ENCODE results near the gene UBAC2. TPM values are rescaled to one million over a fixed set of nuclear protein-coding genes. Genes with fewer than 3 reads are reported as not detected.

Gene UBAC2
- polyA plus RNA-seq, 3 donors, result 59.6 to 113 (median 96.7) TPM

- Histone ChIP-seq H4K20me1 (ENCODE audit: insufficient read depth, low read length) (peaks cover 10% of the 10 kb centered on the region), H3K4me2 (replicated peaks; ENCODE audit: extremely low read depth, low read length, poor library complexity, severe bottlenecking) (peak overlapping the region; percentile 27)
Measured at GRCh38 chr13:99227331-99227900, 26.8 kb downstream of the UBAC2 start.

More at GRCh38 chr13:99227331-99227900, 26.8 kb downstream of the UBAC2 start:
- WGBS (ENCODE audit: insufficient coverage), result 88% methylated on average over 5 of the region's 6 CpGs
- intact Hi-C loops (cut with micrococcal nuclease), result loop anchor here (5.0 to 10.0 kb wide), 2 partner anchors 35 to 653 kb away; partner anchors contain the start of gene STK24 (in 1 of the 2)
- H3K4me1 ChIP-seq (ENCODE audit: control insufficient read depth in 1 of 2, insufficient read depth in 2 of 2, low read length in 2 of 2), result peaks cover 85 to 100% of the 10 kb centered on the region in 2 donors
- no peaks in the 10 kb centered on the region for H3K27me3 ChIP-seq (ENCODE audit: control insufficient read depth in 2 of 2, insufficient read depth in 2 of 2, low read length in 2 of 2)
- H3K9me3 ChIP-seq (replicated peaks in 1 of 2; ENCODE audit: control insufficient read depth in 1 of 2, insufficient read depth in 1 of 2, low read length in 2 of 2), result no peaks in the 10 kb centered on the region
- H2AFZ ChIP-seq (ENCODE audit: insufficient read depth, low read depth, low read length, poor library complexity, severe bottlenecking), result no peak overlapping the region
- peak overlapping the region in 1 of 3 experiments; percentile 9 for H3K4me3 ChIP-seq (replicated peaks in 1 of 3; ENCODE audit: low read depth in 2 of 3, low read length in 3 of 3)
- peak overlapping the region; percentile 65 to 88 for H3K27ac ChIP-seq (ENCODE audit: low read depth in 1 of 2, low read length in 2 of 2)
- peak overlapping the region in 1 of 2 donors; percentile 5 for H3K4me3 Mint-ChIP-seq
- peak overlapping the region; percentile 22 for H3K9ac ChIP-seq (ENCODE audit: insufficient read depth, low read length, poor library complexity, severe bottlenecking)
- peaks cover 0 to 4% of the 10 kb centered on the region in 2 donors for H3K36me3 ChIP-seq (replicated peaks in 1 of 2; ENCODE audit: control insufficient read depth in 1 of 2, insufficient read depth in 2 of 2, low read length in 2 of 2)
- H3K79me2 ChIP-seq (ENCODE audit: insufficient read depth, low read length), result peaks cover 100% of the 10 kb centered on the region
- H3K27ac Mint-ChIP-seq, result peak overlapping the region; percentile 87 to 98 (median 94)
- no peak for DNase-seq
- peaks cover 91% of the 10 kb centered on the region for H3K4me1 Mint-ChIP-seq
- H3K36me3 Mint-ChIP-seq, result peaks cover 6 to 12% of the 10 kb centered on the region in 2 donors
- no peaks in the 10 kb centered on the region for H3K9me3 Mint-ChIP-seq
- TF ChIP-seq CTCF (IDR thresholded peaks at IDR 0.05), result no peak
- H3K27me3 Mint-ChIP-seq (ENCODE audit: low read depth in 3 of 3), result peaks cover 0 to 3% (median 0%) of the 10 kb centered on the region in 3 donors

All from CD14-positive monocyte (primary cell).